ENCODE measurements around the gene SPACA6. TPM values are rescaled to one million over a fixed set of nuclear protein-coding genes. Genes with fewer than 3 reads are reported as not detected.

Gene SPACA6
- total and polyA plus RNA-seq, 11 donors, result 2.9 to 16.8 (median 10.2) TPM

- peaks cover 0 to 68% (median 54%) of the 10 kb centered on the region in 9 donors for H3K36me3 ChIP-seq
- DNase-seq (no peak), ATAC-seq (no peak)
- TF ChIP-seq CTCF (IDR thresholded peaks at IDR 0.05), result no peak
- TF ChIP-seq POLR2A (IDR thresholded peaks at IDR 0.05), result no peak
- H3K27me3 ChIP-seq, result no peaks in the 10 kb centered on the region
- peaks cover 0 to 29% (median 20%) of the 10 kb centered on the region in 12 donors for H3K4me1 ChIP-seq
- intact Hi-C loops (cut with DNase I), result no loop called here
- H3K9me3 ChIP-seq, result no peaks in the 10 kb centered on the region
- H3K4me3 ChIP-seq, result no peak overlapping the region
- WGBS, 4 donors, result 75 to 82% (median 80%) methylated on average over 10 of the region's 10 CpGs
- H3K27ac ChIP-seq, result peak overlapping the region in 1 of 12 donors; percentile 100
Observed at GRCh38 chr19:51694318-51695085, 1.4 kb downstream of the SPACA6 start.

- peaks cover 0 to 73% (median 54%) of the 10 kb centered on the region in 9 donors for H3K36me3 ChIP-seq
- no peak overlapping the region for H3K4me3 ChIP-seq
Observed at GRCh38 chr19:51695088-51695487, 2.0 kb downstream of the SPACA6 start.

GRCh38 chr19:51695702-51696315, 2.7 kb downstream of the SPACA6 start:
- DNase-seq (no peak), ATAC-seq (no peak)
- no peaks in the 10 kb centered on the region for H3K9me3 ChIP-seq
- H3K4me1 ChIP-seq, result peaks cover 0 to 28% (median 18%) of the 10 kb centered on the region in 12 donors
- intact Hi-C loops (cut with DNase I), result no loop called here
- no peak overlapping the region for H3K4me3 ChIP-seq
- peak overlapping the region in 1 of 12 donors; percentile 25 for H3K27ac ChIP-seq
- no peak for TF ChIP-seq CTCF (IDR thresholded peaks at IDR 0.05)
- TF ChIP-seq POLR2A (IDR thresholded peaks at IDR 0.05), result no peak
- H3K36me3 ChIP-seq, result peaks cover 0 to 78% (median 54%) of the 10 kb centered on the region in 9 donors
- WGBS, 4 donors, result 86 to 90% (median 89%) methylated on average over 14 of the region's 14 CpGs
- H3K27me3 ChIP-seq, result no peaks in the 10 kb centered on the region

More at GRCh38 chr19:51695088-51695487, 2.0 kb downstream of the SPACA6 start:
- DNase-seq, result no peak
- Histone ChIP-seq H3K9me3 (no peaks in the 10 kb centered on the region), H3K27me3 (no peaks in the 10 kb centered on the region), H3K27ac (peak overlapping the region in 1 of 12 donors; percentile 25), H3K4me1 (peaks cover 0 to 29% (median 20%) of the 10 kb centered on the region in 12 donors)
- ATAC-seq, result no peak
- TF ChIP-seq POLR2A (IDR thresholded peaks at IDR 0.05) (no peak), CTCF (IDR thresholded peaks at IDR 0.05) (no peak)
- WGBS, 4 donors, result 87 to 90% (median 89%) methylated on average over 9 of the region's 9 CpGs
- intact Hi-C loops (cut with DNase I), result no loop called here

GRCh38 chr19:51696606-51697005, 3.5 kb downstream of the SPACA6 start:
- Histone ChIP-seq H3K9me3 (no peaks in the 10 kb centered on the region), H3K4me3 (no peak overlapping the region), H3K27me3 (no peaks in the 10 kb centered on the region), H3K36me3 (peaks cover 0 to 86% (median 58%) of the 10 kb centered on the region in 9 donors), H3K4me1 (peaks cover 0 to 24% (median 13%) of the 10 kb centered on the region in 12 donors), H3K27ac (no peak overlapping the region)
- ATAC-seq, result no peak
- 84 to 95% (median 90%) methylated on average over 3 of the region's 3 CpGs for WGBS, 4 donors
- intact Hi-C loops (cut with DNase I), result no loop called here
- no peak for DNase-seq
- TF ChIP-seq POLR2A (IDR thresholded peaks at IDR 0.05), result no peak
- no peak for TF ChIP-seq CTCF (IDR thresholded peaks at IDR 0.05)

Data from heart left ventricle (tissue), 16 donors.